GM12878 (cell line): Measurements from ENCODE around the gene FETUB. TPM values are rescaled to one million over a fixed set of nuclear protein-coding genes. Genes with fewer than 3 reads are reported as not detected.

ENCODE experiments used
- ATAC-seq: fragments of 200-7000 bp; cut with Tn5 transposase; 3 replicates; pipeline ENCODE4 v1.9.1; 2020; ENCODE audit warnings: mild to moderate bottlenecking, moderate library complexity
- BruUV-seq: library from RNA; stranded (reverse); fragments of 400-500 nt; replicated peaks from 2 replicates; lab custom pipeline; 2021; lab: Mats Ljungman, UMichigan
- CTCF ChIA-PET: fragments of 300-600 bp; sonication (Branson Sonifier 250); formaldehyde crosslinking; extraction: SDS; loops from one replicate; lab custom pipeline; 2021; ENCODE audit warnings: inconsistent platforms; lab: Yijun Ruan, JAX
- POLR2A ChIA-PET: fragments of 350-600 bp; formaldehyde crosslinking; extraction: SDS; loops from one replicate; lab custom pipeline; 2021; ENCODE audit warnings: inconsistent platforms; lab: Charles Lee
- RAD21 ChIA-PET: fragments of 300-600 bp; sonication (Branson Sonifier 250); formaldehyde crosslinking; loops from one replicate; lab custom pipeline; 2023; ENCODE audit warnings: antibody characterized with exemption; ENCODE audit not compliant: unreplicated experiment; lab: Charles Lee
- SMC1A ChIA-PET: fragments of 300-600 bp; sonication (Branson Sonifier 250); formaldehyde crosslinking; loops from one replicate; lab custom pipeline; 2023; ENCODE audit not compliant: unreplicated experiment, uncharacterized antibody; lab: Charles Lee
- DNase-seq: peaks from one replicate; pipeline ENCODE4 v3.0.0-alpha.2; 2011; ENCODE audit warnings: low read depth, low spot score
- FAIRE-seq: peaks from 3 replicates; lab custom pipeline; 2011; peaks lifted over from hg19 to GRCh38; lab: Jason Lieb, UNC
- H2AFZ ChIP-seq: 2 replicates; pipeline ENCODE4 v1.6.0; 2011; ENCODE audit warnings: low read depth, low read length, control low read depth; ENCODE audit not compliant: control insufficient read depth
- H3K27ac ChIP-seq: 2 replicates; pipeline ENCODE4 v1.5.1; 2011; ENCODE audit warnings: control low read depth; ENCODE audit not compliant: control insufficient read depth, insufficient read depth
- H3K27me3 ChIP-seq, 2 experiments: replicated peaks in 1 of 2; 2 replicates each; pipeline versions ENCODE4 v1.6.0 to v1.6.1; 2011; ENCODE audit warnings: low read length in 1 of 2; ENCODE audit not compliant: control insufficient read depth in 2 of 2, insufficient read depth in 2 of 2
- H3K36me3 ChIP-seq, 2 experiments: 2 replicates each; pipeline ENCODE4 v1.5.1; 2011; ENCODE audit warnings: low read length in 1 of 2; ENCODE audit not compliant: control insufficient read depth in 2 of 2, insufficient read depth in 2 of 2
- H3K4me1 ChIP-seq: 2 replicates; pipeline ENCODE4 v1.6.1; 2011; ENCODE audit warnings: mild to moderate bottlenecking, low read length, moderate library complexity, mixed read lengths; ENCODE audit not compliant: control insufficient read depth, insufficient read depth
- H3K4me2 ChIP-seq: 2 replicates; pipeline ENCODE4 v1.6.0; 2011; ENCODE audit warnings: control low read depth; ENCODE audit not compliant: control insufficient read depth, insufficient read depth
- H3K4me3 ChIP-seq: fragments of 200-600 bp; sonication (generic); 2 replicates; pipeline ENCODE4 v1.5.1; 2016
- H3K79me2 ChIP-seq: 2 replicates; pipeline ENCODE4 v1.6.0; 2011; ENCODE audit warnings: low read length; ENCODE audit not compliant: control insufficient read depth, insufficient read depth
- H3K9ac ChIP-seq: 2 replicates; pipeline ENCODE4 v1.8.0; 2011; ENCODE audit warnings: low read length, control low read depth, mixed read lengths; ENCODE audit not compliant: control insufficient read depth, insufficient read depth
- H3K9me3 ChIP-seq: replicated peaks from 3 replicates; pipeline ENCODE4 v1.5.1; 2011; ENCODE audit warnings: mild to moderate bottlenecking, low read length; ENCODE audit not compliant: control insufficient read depth, insufficient read depth
- H4K20me1 ChIP-seq: 2 replicates; pipeline ENCODE4 v1.6.0; 2011; ENCODE audit not compliant: control insufficient read depth, insufficient read depth
- BRCA1 ChIP-seq: IDR thresholded peaks from 2 replicates; pipeline ENCODE4 v1.6.1; 2011; ENCODE audit warnings: low read depth, low read length, improper control_type of control experiment
- CREB1 ChIP-seq: IDR thresholded peaks from 2 replicates; pipeline ENCODE4 v1.6.1; 2012; ENCODE audit warnings: low read depth, mild to moderate bottlenecking, inconsistent platforms
- HCFC1 ChIP-seq: fragments of 150-350 bp; IDR thresholded peaks from 2 replicates; pipeline ENCODE4 v1.6.1; 2014; ENCODE audit warnings: low read length
- IKZF1 ChIP-seq: fragments of 450-650 bp; conservative IDR thresholded peaks from 2 replicates; pipeline ENCODE4 v1.6.1; 2017; ENCODE audit warnings: antibody characterized with exemption, mild to moderate bottlenecking
- MEF2A ChIP-seq: IDR thresholded peaks from 2 replicates; pipeline ENCODE4 v1.6.1; 2011; ENCODE audit warnings: low read depth, mild to moderate bottlenecking, low read length, moderate library complexity; ENCODE audit not compliant: insufficient read depth
- MTA3 ChIP-seq: IDR thresholded peaks from 2 replicates; pipeline ENCODE4 v1.6.1; 2012; ENCODE audit warnings: low read length, inconsistent platforms, borderline replicate concordance
- MYC ChIP-seq: IDR thresholded peaks from 2 replicates; pipeline ENCODE4 v1.6.1; 2011; ENCODE audit warnings: mild to moderate bottlenecking, low read length, moderate library complexity, inconsistent platforms; ENCODE audit not compliant: insufficient read depth, insufficient replicate concordance, insufficient read length, severe bottlenecking
- NFXL1 ChIP-seq: fragments of 450-650 bp; IDR thresholded peaks from 2 replicates; pipeline ENCODE4 v1.6.1; 2017; ENCODE audit warnings: antibody characterized with exemption, mild to moderate bottlenecking, borderline replicate concordance
- NFYB ChIP-seq: IDR thresholded peaks from 2 replicates; pipeline ENCODE4 v1.6.1; 2011; ENCODE audit warnings: low read depth, mild to moderate bottlenecking, low read length, improper control_type of control experiment, moderate library complexity; ENCODE audit not compliant: insufficient read depth
- POLR2AphosphoS5 ChIP-seq: IDR thresholded peaks from 2 replicates; pipeline ENCODE4 v1.6.1; 2011; ENCODE audit warnings: mild to moderate bottlenecking, low read length, inconsistent platforms
- SP1 ChIP-seq: IDR thresholded peaks from one replicate; pipeline ENCODE4 v1.6.1; 2011; ENCODE audit warnings: low read depth, low read length
- TAF1 ChIP-seq: IDR thresholded peaks from 2 replicates; pipeline ENCODE4 v1.6.1; 2011; ENCODE audit warnings: mild to moderate bottlenecking, low read depth, low read length, borderline replicate concordance
- TCF3 ChIP-seq: IDR thresholded peaks from 2 replicates; pipeline ENCODE4 v1.6.1; 2012; ENCODE audit warnings: low read depth, mild to moderate bottlenecking, low read length, borderline replicate concordance; ENCODE audit not compliant: insufficient read depth
- YBX1 ChIP-seq: fragments of 450-650 bp; IDR thresholded peaks from 2 replicates; pipeline ENCODE4 v1.6.1; 2016; ENCODE audit warnings: antibody characterized with exemption
- ZNF274 ChIP-seq: IDR thresholded peaks from one replicate; pipeline ENCODE4 v1.8.0; 2011; ENCODE audit not compliant: insufficient read length, insufficient read depth
- WGBS: methylation state at CpG from one replicate; pipeline ENCODE4 v1.1.6; 2016; ENCODE audit warnings: low lambda C conversion rate; ENCODE audit not compliant: insufficient replicate concordance, insufficient coverage; ENCODE audit errors: missing lambda C conversion rate; 5-methylcytosine and 5-hydroxymethylcytosine counted together
- in situ Hi-C: fragments of 300-500 bp; cut with MboI; formaldehyde crosslinking; loops from 9 replicates; pipeline ENCODE4 v1.14.3; 2018; ENCODE audit warnings: mixed read lengths
- intact Hi-C: fragments of 100-400 bp; cut with micrococcal nuclease; formaldehyde crosslinking; loops from one replicate; pipeline ENCODE4 v1.14.2; 2022; ENCODE audit not compliant: unreplicated experiment
- polyA plus RNA-seq, 11 experiments: library from polyadenylated mRNA; depleted of rRNA in 4 of 11; unstranded in 6 of 11; stranded (reverse) in 5 of 11; fragments of >200 nt; fragmentation: Nextera tagmentation in 4 of 11; fragmentation: Illumina TruSeq in 1 of 11; extraction: Ambion mirVana in 4 of 11; extraction: Trizol in 1 of 11; gene quantifications; 1 replicate in 1 of 11; 2 replicates in 10 of 11; pipeline versions ENCODE4 v1.2.1 to v1.2.3, GENCODE V29; 2011 to 2016; ENCODE audit warnings: inconsistent platforms in 2 of 11, missing spikeins in 2 of 11, low read depth in 1 of 11
- total RNA-seq, 4 experiments: library from RNA; depleted of rRNA in 3 of 4; stranded (reverse); fragments of >200 nt in 3 of 4; fragmentation: Illumina TruSeq in 1 of 4; extraction: Trizol in 1 of 4; gene quantifications; 2 replicates each; pipeline versions ENCODE4 v1.2.1 to v1.2.3, GENCODE V29; 2013 to 2021
- TF ChIP-seq, protein P1 (sequence below): fragments of 450-650 bp; IDR thresholded peaks from 2 replicates; pipeline ENCODE4 v1.6.1; 2017; ENCODE audit warnings: mild to moderate bottlenecking, low read depth, inconsistent platforms; ENCODE audit not compliant: poor library complexity, severe bottlenecking
- TF ChIP-seq, protein P2 (sequence below), 3 experiments: IDR thresholded peaks in 2 of 3; conservative IDR thresholded peaks in 1 of 3; 2 replicates each; pipeline ENCODE4 v1.5.1; 2011; ENCODE audit warnings: low read depth in 3 of 3, low read length in 3 of 3, mild to moderate bottlenecking in 3 of 3, control low read depth in 2 of 3, moderate library complexity in 2 of 3, inconsistent platforms in 1 of 3, mixed read lengths in 1 of 3; ENCODE audit not compliant: control insufficient read depth in 2 of 3, insufficient read depth in 1 of 3; ENCODE audit errors: extremely low read depth in 1 of 3
- TF ChIP-seq, protein P3 (sequence below): IDR thresholded peaks from 2 replicates; pipeline ENCODE4 v1.6.1; 2012; ENCODE audit warnings: low read depth, low read length, improper control_type of control experiment

The FETUB gene
- total and polyA plus RNA-seq, 10 of the 15 experiments (the other 5 are each of a cell fraction or from before 2014, with no cell fraction given) = not detected

DNA sequence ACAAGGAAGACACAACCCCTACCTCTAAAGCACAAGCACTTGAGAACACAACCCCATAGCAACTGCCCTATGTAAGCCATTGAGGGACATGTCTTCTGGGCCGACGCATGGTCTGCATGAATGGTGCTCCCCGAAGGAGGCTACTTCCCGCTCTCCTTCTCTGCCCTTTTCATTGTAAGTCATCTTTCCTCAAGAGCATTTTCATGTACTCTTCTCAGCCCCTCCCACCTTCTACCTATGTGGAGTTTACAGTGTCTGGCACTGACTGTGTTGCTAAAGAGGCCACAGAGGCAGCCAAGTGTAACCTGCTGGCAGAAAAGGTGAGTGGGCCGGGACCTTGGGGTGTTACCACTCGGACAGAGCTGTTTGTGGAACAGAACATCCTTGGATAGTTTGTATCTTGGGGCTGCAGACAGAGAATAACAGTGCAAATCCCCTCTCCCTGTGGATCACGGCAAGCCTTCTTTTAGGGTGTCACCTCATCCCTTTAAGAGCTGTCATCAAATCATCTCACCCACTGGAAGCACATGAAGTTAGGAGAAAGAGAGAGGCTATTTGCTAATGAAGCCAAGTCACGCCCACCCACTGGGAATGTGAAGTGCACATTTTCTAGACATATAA lies 21.8 kb upstream of the FETUB start (continued):
- TF ChIP-seq, protein P1, sequence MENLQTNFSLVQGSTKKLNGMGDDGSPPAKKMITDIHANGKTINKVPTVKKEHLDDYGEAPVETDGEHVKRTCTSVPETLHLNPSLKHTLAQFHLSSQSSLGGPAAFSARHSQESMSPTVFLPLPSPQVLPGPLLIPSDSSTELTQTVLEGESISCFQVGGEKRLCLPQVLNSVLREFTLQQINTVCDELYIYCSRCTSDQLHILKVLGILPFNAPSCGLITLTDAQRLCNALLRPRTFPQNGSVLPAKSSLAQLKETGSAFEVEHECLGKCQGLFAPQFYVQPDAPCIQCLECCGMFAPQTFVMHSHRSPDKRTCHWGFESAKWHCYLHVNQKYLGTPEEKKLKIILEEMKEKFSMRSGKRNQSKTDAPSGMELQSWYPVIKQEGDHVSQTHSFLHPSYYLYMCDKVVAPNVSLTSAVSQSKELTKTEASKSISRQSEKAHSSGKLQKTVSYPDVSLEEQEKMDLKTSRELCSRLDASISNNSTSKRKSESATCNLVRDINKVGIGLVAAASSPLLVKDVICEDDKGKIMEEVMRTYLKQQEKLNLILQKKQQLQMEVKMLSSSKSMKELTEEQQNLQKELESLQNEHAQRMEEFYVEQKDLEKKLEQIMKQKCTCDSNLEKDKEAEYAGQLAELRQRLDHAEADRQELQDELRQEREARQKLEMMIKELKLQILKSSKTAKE = no peak
- TF ChIP-seq YBX1 (no peak), POLR2AphosphoS5 (no peak), TAF1 (no peak), BRCA1 (no peak), NFXL1 (no peak), MTA3 (no peak)

DNA sequence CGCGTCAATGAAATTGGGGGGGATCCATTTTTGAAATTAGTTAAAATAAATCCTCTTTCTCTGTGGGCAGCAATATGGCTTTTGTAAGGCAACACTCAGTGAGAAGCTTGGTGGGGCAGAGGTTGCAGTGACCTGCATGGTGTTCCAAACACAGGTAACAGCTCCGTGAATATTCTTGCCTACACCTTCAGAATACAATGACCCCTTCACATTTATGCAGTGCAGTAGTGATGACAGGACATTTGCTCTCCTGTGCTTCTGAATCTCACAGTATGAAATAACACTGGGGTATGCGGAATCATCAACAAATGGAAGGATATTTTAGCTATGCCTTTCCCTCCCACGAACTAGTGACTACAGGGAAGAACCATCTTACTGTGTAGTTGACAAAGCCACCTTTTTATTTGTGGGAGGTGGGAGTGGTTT lies 20.4 kb upstream of the FETUB start:
- BruUV-seq = no TSS peak
- TF ChIP-seq TCF3 (no peak), CREB1 (no peak), MEF2A (no peak), MYC (no peak), IKZF1 (no peak), SP1 (no peak), HCFC1 (no peak), NFYB (no peak), ZNF274 (no peak), MTA3 (no peak)
- TF ChIP-seq, protein P2, sequence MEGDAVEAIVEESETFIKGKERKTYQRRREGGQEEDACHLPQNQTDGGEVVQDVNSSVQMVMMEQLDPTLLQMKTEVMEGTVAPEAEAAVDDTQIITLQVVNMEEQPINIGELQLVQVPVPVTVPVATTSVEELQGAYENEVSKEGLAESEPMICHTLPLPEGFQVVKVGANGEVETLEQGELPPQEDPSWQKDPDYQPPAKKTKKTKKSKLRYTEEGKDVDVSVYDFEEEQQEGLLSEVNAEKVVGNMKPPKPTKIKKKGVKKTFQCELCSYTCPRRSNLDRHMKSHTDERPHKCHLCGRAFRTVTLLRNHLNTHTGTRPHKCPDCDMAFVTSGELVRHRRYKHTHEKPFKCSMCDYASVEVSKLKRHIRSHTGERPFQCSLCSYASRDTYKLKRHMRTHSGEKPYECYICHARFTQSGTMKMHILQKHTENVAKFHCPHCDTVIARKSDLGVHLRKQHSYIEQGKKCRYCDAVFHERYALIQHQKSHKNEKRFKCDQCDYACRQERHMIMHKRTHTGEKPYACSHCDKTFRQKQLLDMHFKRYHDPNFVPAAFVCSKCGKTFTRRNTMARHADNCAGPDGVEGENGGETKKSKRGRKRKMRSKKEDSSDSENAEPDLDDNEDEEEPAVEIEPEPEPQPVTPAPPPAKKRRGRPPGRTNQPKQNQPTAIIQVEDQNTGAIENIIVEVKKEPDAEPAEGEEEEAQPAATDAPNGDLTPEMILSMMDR (IDR thresholded peaks at IDR 0.05 in 2 of 3, conservative IDR thresholded peaks at IDR 0.05 in 1 of 3; ENCODE audit: control insufficient read depth in 2 of 3, extremely low read depth in 1 of 3, insufficient read depth in 1 of 3, low read depth in 3 of 3, low read length in 3 of 3) = no peak
- TF ChIP-seq, protein P3, sequence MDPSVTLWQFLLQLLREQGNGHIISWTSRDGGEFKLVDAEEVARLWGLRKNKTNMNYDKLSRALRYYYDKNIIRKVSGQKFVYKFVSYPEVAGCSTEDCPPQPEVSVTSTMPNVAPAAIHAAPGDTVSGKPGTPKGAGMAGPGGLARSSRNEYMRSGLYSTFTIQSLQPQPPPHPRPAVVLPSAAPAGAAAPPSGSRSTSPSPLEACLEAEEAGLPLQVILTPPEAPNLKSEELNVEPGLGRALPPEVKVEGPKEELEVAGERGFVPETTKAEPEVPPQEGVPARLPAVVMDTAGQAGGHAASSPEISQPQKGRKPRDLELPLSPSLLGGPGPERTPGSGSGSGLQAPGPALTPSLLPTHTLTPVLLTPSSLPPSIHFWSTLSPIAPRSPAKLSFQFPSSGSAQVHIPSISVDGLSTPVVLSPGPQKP = no peak

More for the DNA sequence above, 20.4 kb upstream of the FETUB start:
- Histone ChIP-seq H2AFZ (no peak overlapping the region), H3K27ac (no peak overlapping the region), H4K20me1 (no peaks in the 10 kb centered on the region), H3K4me2 (no peak overlapping the region), H3K79me2 (no peaks in the 10 kb centered on the region), H3K4me1 (peaks cover 4% of the 10 kb centered on the region), H3K4me3 (no peak overlapping the region), H3K9ac (no peak overlapping the region), H3K9me3 (no peaks in the 10 kb centered on the region), H3K36me3 (no peaks in the 10 kb centered on the region), H3K27me3 (no peaks in the 10 kb centered on the region; a peak in 3 of 4 replicates)
- no peak for DNase-seq
- in situ Hi-C loops = loop anchor here (5.0 kb wide), 1 partner anchor 203 kb away; no protein-coding TSS in a partner anchor
- intact Hi-C loops = loop anchor here (5.0 to 10.0 kb wide), 2 partner anchors 362 to 545 kb away; no protein-coding TSS in a partner anchor
- SMC1A ChIA-PET = no interaction called here
- WGBS = 76% methylated on average over 5 of the region's 5 CpGs
- CTCF ChIA-PET = interaction anchor here (0.5 to 6.8 kb wide), 4 partner anchors 79 to 1306 kb away, joined by 3 to 80 read pairs (median 4); no protein-coding TSS in a partner anchor
- no peak for ATAC-seq
- POLR2A ChIA-PET = no interaction called here
- no peak for FAIRE-seq
- RAD21 ChIA-PET = no interaction called here
